ENCODE results near the gene LOXL1.
A peak's percentile ranks its signal among the peaks of the same experiment; 100 is the strongest.

Gene LOXL1

GRCh38 chr15:73899197-73900094 lies 26.8 kb upstream of the LOXL1 start:
- DNase-seq = no peak

DNA sequence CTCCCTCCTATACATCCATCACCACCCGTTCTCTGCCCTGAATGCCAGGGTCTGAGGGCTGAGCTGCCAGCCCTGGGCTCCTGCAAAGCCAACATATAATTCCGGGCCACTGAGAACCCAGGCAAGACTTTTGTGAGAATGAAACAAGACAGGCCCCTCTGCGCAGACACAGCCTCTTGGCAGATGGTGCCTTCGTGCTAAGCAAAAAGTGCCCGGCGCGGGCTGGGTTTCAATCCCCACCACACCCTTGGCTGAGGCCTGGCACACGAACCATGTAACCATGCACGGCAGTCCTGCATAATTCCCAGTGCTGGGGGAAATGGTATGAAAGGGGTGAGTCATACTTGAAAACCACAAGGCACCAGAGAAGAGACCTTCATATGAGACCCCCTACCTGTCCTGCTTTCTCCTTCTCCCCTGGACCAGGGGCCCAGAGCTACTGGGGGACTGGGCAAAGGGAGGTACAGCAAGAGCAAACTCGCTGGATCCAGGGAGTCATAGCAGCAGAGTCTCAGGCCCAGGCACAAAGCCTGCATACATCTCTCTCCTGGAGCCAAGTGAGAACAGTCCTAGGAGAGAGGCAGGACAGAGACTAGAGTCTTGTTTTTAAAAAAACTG lies 26.1 kb upstream of the LOXL1 start:
- DNase-seq = no peak

GRCh38 chr15:73901126-73901810 lies 25.0 kb upstream of the LOXL1 start:
- no peak for DNase-seq

DNA sequence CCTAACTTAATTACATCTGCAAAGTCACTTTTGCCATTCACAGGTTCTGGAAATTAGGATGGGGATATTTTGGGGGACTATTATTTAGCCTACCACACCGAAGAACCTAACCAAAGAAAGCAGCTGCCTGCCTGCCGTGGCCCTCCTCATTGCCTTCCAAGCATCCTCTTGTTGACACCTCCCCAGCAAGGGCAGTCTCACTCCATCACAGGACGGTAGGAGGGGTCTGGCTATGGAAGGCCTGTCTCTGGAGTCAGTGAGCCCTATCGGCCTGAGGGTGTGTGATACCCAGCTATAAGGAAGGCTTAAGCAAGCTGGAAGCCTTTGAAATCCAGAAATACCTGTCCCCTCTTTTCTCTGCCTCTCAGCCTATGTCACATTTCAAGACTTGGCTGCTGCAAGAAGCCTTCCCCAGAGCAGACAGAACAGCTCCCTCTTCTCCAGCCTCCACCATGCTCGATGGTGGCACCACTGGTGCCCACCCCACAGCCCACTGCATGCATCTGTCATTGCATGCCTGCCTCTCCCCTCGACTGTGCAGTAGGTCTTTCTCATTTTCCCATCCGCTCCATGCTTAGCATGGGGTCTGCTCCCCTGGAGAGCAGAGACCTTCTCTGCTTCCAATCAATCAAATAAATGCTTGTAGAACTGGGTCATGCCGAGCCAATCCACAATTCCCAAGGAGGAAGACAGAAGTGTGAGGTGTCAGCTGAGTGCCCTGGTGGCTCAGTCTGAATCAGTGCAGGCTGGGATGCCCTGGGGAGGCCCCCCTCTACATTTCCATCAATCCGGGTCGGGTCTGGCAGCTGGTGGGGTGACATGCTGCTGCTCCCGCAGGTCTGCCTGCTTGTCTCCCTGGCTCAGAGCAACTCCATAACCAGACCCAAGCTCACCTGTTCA lies 23.9 kb upstream of the LOXL1 start:
- DNase-seq = peak; percentile 52

DNA sequence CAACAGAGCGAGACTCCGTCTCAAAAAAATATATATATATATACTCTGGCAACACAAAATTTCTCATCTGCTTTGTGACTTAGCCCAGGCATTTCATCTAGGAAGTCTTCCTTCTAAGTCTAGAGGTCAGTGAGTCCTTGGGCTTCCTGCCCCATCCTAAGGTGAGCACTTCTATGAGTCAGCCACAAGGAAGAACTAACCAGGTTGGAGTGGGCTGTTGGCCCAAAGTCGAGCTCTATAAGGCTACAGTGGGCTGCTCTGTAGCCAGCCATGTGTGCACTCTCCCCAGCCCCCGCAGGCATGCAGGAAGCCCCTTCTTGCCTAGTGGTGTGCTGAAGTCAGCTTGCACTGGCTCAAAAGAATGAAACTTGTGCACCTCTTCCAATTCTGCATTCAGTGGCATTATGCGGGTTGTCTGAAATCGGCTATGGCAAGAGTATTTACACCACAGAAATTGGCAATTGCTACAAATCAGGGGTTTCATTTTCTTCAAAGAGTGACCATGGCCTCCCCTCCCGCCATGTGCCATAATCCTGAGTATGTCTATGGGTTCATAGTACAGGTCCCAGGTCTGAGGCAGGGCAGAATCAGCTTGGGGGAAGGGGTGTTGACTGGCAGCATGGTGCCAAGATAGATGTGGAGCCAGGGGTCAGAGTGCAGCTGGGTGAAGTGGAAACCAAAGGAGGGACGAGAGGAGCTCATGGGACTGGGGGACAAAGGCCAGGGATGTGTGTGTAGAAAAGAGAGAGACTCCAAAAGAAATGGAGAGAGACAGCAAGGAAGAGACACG lies 22.0 kb upstream of the LOXL1 start:
- no peak for DNase-seq

DNA sequence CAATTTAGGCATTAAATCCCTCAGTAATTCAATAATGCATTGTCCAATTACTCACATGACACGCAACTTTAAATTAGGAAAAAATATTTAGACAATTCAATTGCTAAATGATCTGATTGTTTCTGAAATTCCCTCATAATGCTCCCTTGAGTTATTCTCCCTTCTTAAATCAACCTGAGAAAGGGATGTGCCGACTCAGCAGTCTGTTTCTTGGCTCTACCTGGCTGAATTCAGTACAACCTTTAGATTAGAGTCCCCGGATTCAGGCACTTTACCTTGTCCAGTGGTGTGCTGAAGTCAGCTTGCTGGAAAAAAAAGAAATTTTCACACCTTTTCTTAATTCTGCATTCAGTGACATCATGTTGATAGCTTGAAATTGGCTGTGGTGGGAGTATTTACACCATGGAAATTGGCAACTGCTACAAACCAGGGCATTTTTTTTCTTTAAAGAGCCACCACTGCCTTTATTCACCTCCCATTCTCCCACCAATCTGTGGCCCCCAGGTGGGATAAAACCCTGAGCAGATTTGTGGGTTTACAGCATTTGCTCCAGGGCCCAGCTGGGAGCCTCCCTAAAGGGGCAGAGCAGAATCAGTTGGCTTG lies 20.9 kb upstream of the LOXL1 start:
- no peak for DNase-seq

DNA sequence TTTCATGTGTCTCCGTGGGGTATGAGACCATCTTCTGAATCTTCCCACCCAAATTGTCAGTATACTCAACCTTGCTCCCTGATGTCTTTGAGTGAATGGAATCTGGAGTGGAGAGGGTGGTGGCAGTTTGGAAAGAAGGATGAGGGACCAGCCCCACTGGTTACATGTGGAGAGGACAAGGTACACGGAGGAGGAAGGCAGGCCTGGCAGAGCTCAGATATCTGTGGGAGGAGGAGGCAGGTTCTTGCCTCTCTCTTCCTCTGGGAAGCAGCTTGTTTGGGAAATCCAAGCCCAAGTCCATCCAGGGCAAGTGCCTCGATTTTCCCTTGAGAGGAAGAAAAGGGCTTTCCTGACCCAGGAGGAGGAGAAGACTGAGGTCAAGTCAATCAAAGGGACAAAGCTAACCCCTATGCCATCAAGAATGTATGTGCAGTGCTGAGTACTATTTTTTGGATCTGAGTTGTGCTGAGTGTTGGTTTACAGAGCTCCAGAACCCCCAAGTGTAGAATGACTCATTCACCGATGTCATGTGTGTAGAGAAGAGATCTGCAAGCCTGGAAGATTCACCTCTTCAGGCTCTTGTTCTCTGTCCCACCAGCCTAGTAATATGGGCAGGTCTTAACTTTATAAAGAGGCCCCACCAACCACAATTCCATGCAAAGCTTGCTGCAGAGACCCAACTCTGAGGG lies 19.8 kb upstream of the LOXL1 start:
- DNase-seq = no peak

DNA sequence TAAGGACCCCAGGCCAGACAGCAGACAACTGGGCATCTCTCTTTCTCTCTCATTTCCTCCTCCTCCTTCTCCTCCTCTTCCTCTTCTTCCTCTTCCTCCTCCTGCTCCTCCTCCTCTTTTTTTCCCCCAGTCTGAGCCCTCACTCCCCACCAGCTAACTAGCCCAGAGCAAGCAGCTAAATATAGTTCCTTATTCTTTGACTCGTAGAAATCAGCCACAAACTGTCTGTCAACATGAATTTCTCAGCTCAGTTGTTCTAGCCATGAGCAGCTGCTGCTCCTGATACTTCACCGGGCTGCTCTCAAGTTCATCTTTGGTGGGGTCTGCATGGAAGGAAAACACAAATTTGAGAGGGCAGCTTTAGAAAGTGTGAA lies 19.2 kb upstream of the LOXL1 start:
- peak; percentile 57 for DNase-seq

- DNase-seq = peak; percentile 91
Observed at GRCh38 chr15:73908030-73908821, 18.0 kb upstream of the LOXL1 start.

- DNase-seq = no peak
Observed at GRCh38 chr15:73908822-73909122, 17.5 kb upstream of the LOXL1 start.

- no peak for DNase-seq
Observed at GRCh38 chr15:73909651-73910050, 16.6 kb upstream of the LOXL1 start.

- DNase-seq = no peak
Observed at GRCh38 chr15:73910522-73911303, 15.5 kb upstream of the LOXL1 start.

GRCh38 chr15:73912030-73912596 lies 14.1 kb upstream of the LOXL1 start:
- DNase-seq = no peak

GRCh38 chr15:73914145-73914544 lies 12.1 kb upstream of the LOXL1 start:
- DNase-seq = no peak

DNA sequence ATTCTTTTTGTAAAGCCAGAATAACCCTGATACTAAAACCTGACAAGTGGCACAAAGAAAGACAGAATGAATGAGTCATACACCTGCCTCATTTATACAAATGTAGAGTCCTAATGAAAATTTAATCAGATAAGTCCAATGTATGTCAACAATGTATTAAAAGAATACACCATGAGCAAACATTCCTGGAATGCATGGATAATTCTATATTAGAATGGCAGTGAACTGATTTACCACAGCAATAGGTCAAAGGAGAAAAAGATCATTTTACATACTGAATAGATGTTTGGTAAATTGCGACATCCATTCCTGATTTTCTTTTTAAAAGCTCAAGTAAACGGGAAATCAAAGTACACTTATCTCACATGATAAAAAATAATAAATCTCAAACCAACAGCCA lies 11.2 kb upstream of the LOXL1 start:
- no peak for DNase-seq

GRCh38 chr15:73918784-73919183 lies 7.5 kb upstream of the LOXL1 start:
- DNase-seq = no peak

DNA sequence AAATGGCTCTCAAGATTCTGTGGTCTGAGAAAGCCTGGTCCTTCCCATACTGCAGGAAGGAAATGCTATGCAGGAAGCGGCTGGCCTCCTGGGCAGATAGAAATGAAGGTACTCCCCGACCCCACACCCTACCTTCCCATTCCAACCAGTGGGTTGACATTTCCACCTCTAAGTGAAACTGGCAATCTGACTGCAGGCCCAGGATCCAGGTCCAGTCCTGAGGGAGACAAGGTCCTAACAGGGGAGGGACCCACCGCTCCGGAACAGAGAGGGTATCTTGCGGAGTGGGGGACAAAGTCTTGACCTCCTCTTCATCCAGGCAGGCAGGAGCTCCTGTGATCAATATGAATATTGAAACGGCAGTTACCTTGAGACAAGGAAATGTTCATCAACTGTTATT lies 6.6 kb upstream of the LOXL1 start:
- no peak for DNase-seq

GRCh38 chr15:73921254-73921925 lies 4.9 kb upstream of the LOXL1 start:
- no peak for DNase-seq
